HG03469 (cell line): Measurements from ENCODE around the gene MRPL34.

ENCODE experiments used
- ATAC-seq: cut with Tn5 transposase; IDR thresholded peaks from one replicate; pipeline ENCODE4 v1.9.1; 2021; ENCODE audit warnings: mild to moderate bottlenecking, moderate library complexity, moderate number of reproducible peaks; ENCODE audit not compliant: unreplicated experiment

Gene MRPL34

GRCh38 chr19:17327654-17328516, 22.2 kb downstream of the MRPL34 start:
- no peak for ATAC-seq

DNA sequence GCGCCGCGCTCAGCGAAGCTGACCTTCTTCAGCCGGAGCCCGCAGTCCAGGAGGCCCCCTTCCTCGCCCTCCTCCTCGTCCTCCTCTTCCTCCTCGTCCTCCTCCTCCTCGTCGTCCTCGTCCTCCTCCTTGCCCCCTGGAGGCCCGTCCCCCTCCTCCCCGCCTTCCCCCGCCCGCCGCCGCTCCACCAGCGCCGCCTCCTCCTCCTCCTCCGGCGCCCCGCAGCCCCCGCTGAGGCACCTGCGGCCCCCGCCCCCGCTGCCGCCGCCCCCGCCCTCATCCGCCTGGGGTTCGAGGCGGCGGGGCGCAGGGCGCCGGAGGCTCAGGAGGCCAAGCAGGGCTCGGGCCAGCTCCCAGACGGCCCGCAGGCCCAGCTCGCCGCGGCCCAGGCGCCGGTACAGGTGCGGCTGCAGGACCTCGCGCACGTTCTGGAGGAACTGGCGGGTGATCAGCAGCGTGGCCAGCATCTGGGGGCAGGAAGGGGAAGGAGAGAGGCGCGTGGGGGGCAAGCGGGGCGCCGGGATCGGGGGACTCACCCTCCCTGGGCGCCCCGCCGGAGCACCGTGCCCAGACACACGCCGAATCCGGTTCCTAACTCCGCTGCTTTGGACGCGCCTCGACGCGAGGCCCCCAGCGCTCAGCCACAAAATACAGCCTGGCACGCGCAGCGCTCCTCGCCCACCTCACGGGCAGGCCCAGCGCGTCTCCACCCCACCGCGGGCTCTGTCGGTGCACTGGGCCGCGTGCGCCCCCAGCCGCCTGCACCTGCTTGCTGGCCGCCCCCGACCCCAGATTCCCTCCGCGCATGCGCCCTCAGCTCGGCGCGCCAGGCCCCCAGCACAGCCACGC, 23.1 kb downstream of the MRPL34 start:
- ATAC-seq = no peak

DNA sequence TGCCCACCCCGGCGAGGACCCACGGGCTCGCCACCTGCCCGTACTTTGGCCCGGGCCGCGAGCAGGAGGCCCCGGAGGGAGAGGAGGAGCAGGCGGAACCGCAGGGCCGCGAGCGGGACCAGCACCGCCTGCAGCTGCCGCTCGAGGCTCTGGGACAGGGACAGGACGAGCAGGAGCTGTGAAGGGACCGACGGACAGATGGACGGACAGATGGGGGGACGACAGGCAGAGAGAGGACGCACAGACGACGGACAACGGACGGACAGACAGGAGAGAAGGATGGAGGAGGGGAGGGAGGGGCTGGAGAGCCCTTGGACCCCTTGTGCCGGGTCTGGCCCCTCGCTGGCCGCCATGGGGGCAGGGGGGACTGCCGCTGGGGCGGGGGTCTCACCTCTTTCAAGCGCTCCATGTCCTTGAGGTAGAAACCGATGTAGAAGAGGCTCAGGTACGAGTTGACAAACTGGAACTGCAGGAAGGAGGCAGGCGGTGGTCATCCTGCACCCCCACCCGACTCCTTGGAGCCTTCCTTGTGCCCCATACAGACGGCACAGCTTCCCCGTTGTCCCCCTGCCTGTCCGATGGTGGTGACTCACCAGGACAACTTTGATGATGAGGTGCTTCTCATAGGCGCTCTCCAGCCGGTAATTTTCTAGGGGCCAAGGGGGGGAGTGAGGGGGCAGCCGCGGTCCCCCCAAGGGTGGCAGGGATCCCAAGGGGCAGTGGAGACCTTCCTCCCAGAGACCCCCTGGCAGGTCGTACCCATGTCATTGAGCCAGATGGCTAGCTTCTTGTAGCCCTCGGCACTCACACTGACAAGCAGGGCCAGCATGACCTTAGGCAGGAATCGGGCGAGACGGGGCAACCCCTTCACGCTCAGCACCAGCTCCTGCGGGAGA, 23.9 kb downstream of the MRPL34 start:
- ATAC-seq = no peak

DNA sequence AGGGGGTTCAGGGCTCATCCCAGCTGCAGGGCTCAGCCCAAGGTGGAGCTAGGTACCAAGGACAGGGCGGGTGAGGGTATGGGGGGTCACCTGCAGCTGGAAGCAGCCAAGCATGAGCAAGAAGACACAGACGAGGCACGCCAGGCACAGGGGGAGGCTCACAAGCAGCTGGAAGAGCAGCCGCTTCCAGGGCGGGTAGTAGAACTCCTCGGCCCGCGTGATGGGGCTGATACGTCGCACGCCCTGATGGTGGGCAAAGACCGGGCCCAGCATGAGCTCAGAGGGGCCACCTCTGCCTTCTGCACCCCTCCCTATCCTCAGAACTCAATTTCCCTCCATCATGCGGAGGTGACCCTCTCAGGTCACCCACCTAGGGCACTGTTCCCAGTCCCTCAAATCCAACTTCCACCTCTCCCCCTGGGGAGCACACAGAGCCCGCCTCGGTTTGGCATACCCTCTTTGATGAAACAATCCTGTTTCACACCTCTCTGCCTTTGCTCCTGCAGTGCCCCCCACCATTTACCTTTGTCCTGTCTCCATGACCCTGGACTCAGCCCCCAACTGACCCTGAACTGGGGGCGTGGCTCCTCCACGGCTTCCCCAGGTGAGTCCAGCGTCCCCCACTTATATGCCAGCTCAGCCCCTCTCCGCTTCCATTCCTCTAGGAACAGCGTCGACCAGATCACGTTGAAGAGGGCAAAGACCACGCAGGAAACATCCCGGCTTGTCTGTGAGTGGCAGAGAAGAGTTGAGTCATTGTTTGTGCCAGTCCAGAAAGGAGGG, 24.8 kb downstream of the MRPL34 start:
- no peak for ATAC-seq

DNA sequence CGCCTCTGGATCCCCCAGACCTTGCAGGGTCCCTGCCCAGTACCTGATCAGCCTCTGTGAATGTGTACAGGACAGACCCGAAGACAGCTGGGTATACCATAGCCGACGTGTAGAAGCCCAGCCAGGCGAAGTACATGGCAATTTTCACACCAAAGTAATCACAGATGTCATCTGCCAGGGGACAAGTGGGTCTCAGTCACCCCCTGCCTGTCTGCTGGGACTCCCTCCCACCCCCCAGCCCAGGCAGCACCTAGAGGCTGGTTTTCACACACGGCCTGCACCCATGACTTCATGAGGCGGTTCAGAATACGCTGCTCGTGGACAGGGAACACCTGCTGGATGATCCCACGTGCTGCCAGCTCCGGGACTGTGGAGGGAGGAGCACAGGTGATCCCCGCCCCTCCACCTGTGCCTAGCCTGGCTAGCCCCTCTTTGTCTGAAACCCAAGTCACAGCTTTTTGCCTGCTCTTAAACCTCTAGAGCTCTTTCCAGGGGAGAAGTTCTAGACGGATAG, 25.4 kb downstream of the MRPL34 start:
- no peak for ATAC-seq

DNA sequence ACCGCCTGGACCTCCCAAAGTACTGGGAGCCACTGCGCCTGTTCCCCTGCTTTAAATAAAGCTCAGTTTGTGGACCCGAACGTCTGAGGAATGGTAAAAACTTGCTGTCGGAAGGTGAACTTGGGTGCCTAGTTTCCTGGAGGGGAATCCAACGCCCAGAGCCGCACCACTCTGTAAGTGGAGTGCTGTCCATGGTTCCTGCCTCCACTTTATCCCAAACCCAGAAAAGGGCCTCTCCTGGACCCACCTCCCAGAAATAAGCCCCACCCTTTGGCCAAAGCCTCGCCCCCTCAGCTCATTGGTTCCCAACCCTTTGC, 26.6 kb downstream of the MRPL34 start:
- ATAC-seq = no peak

GRCh38 chr19:17332677-17333581, 27.3 kb downstream of the MRPL34 start:
- no peak for ATAC-seq

GRCh38 chr19:17333611-17334413, 28.1 kb downstream of the MRPL34 start:
- no peak for ATAC-seq

- no peak for ATAC-seq
Measured at GRCh38 chr19:17334414-17335409, 29.0 kb downstream of the MRPL34 start, which contains the start of gene ANO8. Gene ANO8 (minus strand): TSS chr19:17334855. CDS start chr19:17334670, 185 bp downstream.

- no peak for ATAC-seq
Measured at GRCh38 chr19:17335575-17335974, 29.9 kb downstream of the MRPL34 start.

- ATAC-seq = peak; percentile 66
Measured at GRCh38 chr19:17336872-17337674, 31.4 kb downstream of the MRPL34 start, which contains the start of gene GTPBP3. Gene GTPBP3 (plus strand): TSS chr19:17337553. CDS start chr19:17337612, 59 bp downstream.

DNA sequence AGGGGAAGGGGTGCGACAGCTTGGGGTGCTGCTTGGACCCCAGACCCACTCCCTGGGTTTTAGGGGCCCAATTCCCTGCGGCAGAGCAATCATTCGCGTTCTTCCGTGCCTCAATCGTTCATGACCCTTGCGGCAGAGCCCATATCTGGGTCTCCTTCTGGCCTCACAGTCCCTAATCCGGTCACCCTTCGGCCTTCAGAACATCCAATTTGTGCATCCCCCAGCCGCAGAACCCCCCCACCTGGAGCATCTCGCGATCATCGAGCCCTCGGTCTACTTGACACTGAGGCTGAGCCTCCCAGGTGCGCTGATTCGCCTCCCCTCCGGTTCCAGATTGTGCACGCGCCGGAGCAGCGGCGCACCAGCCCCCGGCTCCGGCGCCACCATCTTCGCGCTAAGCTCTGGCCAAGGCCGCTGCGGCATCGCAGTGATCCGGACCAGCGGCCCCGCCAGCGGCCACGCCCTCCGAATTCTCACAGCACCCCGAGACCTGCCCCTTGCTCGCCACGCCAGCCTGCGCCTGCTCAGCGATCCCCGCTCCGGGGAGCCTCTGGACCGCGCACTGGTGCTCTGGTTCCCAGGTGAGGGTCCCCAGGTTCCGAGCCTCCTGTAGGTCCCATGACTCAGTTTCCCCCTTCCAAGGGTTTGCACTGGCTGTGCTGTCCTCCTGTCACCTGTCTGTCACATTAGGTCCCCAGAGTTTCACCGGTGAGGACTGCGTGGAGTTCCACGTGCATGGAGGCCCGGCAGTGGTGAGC, 32.2 kb downstream of the MRPL34 start:
- ATAC-seq = no peak

- no peak for ATAC-seq
Measured at GRCh38 chr19:17338433-17339078, 32.9 kb downstream of the MRPL34 start.

DNA sequence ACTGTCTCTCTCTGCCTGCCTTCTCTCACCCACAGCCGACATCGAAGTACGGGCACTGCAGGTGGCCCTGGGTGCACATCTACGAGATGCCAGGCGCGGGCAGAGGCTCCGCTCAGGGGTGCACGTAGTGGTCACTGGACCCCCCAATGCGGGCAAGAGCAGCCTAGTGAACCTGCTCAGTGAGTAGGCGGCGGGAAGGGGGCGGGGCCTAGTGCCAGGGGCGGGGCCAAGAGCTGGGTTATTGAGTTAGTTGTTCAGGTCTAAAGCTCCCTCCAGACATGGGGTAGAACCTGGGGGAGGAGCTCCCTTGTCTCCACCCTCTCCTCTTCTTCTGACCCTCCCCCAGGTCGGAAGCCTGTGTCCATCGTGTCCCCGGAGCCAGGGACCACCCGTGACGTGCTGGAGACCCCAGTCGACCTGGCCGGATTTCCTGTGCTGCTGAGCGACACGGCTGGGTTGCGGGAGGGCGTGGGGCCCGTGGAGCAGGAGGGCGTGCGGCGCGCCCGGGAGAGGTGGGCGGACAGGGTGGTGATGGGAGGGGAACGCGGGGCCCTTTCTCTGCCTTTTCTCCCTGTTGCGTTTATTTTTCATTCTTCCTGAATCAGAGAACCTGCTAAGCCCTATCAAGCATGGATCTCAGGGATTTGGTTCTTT, 33.5 kb downstream of the MRPL34 start:
- no peak for ATAC-seq
